ENCODE measurements around the gene MYCBP2. TPM values are rescaled to one million over a fixed set of nuclear protein-coding genes. Genes with fewer than 3 reads are reported as not detected.

MYCBP2 gene
- total RNA-seq, 1 donor from 2014 or later: 84.7 TPM

DNA sequence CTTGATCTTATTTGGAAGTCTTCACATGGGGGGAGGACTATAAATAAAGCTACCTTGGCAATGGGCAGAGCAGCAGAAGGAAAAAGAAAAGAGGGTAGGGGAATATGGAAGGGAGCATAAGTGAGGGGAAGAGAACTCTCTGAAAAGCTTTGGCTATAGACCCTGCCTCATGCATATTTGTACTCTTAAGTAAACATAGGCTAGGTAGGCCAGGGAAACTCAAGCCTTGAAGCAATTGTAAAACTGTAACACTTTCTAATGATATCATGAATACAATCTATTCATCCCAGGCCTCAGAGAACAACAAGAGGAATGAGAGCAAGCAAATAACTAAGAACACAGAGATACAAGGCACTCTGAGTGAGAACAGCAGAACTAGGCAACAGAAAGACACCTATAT is 20.4 kb downstream of the MYCBP2 start:
- TF ChIP-seq, protein P1, sequence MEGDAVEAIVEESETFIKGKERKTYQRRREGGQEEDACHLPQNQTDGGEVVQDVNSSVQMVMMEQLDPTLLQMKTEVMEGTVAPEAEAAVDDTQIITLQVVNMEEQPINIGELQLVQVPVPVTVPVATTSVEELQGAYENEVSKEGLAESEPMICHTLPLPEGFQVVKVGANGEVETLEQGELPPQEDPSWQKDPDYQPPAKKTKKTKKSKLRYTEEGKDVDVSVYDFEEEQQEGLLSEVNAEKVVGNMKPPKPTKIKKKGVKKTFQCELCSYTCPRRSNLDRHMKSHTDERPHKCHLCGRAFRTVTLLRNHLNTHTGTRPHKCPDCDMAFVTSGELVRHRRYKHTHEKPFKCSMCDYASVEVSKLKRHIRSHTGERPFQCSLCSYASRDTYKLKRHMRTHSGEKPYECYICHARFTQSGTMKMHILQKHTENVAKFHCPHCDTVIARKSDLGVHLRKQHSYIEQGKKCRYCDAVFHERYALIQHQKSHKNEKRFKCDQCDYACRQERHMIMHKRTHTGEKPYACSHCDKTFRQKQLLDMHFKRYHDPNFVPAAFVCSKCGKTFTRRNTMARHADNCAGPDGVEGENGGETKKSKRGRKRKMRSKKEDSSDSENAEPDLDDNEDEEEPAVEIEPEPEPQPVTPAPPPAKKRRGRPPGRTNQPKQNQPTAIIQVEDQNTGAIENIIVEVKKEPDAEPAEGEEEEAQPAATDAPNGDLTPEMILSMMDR (IDR thresholded peaks at IDR 0.05): no peak
- peak overlapping the region; percentile 29 for H3K27ac Mint-ChIP-seq (ENCODE audit: unreplicated experiment)
- H3K36me3 Mint-ChIP-seq (ENCODE audit: unreplicated experiment): peaks cover 3% of the 10 kb centered on the region
- no peak for DNase-seq (ENCODE audit: extremely low spot score, unreplicated experiment)
- H3K4me3 Mint-ChIP-seq (ENCODE audit: unreplicated experiment): no peak overlapping the region
- H3K9me3 Mint-ChIP-seq (ENCODE audit: unreplicated experiment): peaks cover 19% of the 10 kb centered on the region
- no peaks in the 10 kb centered on the region for H3K27me3 Mint-ChIP-seq (ENCODE audit: unreplicated experiment)
- peaks cover 50% of the 10 kb centered on the region for H3K4me1 Mint-ChIP-seq (ENCODE audit: unreplicated experiment)

DNA sequence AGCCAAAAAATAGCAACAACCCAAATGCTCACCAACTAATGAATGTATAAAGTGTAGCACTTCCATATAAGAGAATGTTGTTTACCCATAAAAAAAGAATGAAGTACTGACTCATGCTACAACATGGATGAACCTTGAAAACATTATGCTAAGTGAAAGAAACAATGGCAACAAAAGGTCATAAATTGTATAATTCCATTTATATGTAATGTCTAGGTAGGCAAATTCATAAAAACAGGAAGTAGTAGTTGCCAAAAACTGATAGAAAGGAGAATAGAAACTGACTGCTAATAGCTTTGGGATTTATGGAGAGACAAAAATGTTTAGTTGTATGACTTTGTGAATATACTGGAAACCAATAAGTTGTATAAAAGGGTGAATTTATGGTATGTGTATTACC is 21.6 kb downstream of the MYCBP2 start:
- no peak overlapping the region for H3K4me3 Mint-ChIP-seq (ENCODE audit: unreplicated experiment)

DNA sequence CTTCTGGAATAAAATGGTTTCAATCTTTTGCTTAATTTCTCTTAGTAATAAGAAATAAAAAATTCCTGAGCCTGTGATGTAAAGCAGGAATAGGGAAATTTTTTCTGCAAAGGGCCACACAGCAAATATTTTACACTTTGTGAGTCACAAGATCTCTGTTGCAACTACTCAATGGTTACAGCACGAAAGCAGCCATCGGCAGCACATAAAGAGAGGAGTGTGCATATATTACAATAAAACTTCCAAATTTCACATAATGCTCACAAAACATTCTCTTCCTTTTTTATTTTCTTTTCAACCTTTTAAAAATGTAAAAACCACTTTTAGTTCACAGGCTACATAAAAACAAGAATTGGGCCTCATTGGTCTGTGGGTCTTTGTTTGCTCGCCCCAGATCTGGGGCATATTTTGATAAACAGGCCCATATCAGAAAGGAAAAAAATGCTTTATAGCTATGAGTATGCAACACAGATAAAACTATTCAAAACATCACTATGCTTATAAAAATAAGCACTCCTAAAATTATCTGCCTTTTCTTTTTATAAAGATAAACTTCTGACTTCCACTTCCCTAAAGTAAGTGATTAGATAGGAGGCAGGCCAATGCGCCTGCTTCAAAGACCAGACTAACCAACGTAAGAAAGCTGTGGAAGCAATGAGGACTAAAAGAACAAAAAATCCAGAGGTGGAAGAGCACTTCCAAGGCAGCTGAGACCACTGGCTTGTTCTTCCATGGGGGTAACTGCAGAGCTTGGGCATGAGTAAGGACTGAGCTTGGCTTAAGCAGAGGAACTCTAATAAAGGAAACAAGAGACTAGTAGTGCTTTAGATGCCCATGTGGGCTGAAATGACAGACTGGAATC is 26.5 kb downstream of the MYCBP2 start:
- DNase-seq (ENCODE audit: extremely low spot score, unreplicated experiment): no peak
- Mint-ChIP-seq H3K4me1 (ENCODE audit: unreplicated experiment) (peaks cover 48% of the 10 kb centered on the region), H3K27me3 (ENCODE audit: unreplicated experiment) (no peaks in the 10 kb centered on the region), H3K4me3 (ENCODE audit: unreplicated experiment) (peak overlapping the region; percentile 34), H3K9me3 (ENCODE audit: unreplicated experiment) (peaks cover 14% of the 10 kb centered on the region), H3K36me3 (ENCODE audit: unreplicated experiment) (peaks cover 8% of the 10 kb centered on the region), H3K27ac (ENCODE audit: unreplicated experiment) (peak overlapping the region; percentile 82)
- TF ChIP-seq, protein P1 (IDR thresholded peaks at IDR 0.05): no peak

More for the DNA sequence above, 21.6 kb downstream of the MYCBP2 start:
- H3K4me1 Mint-ChIP-seq (ENCODE audit: unreplicated experiment): peaks cover 47% of the 10 kb centered on the region
- H3K36me3 Mint-ChIP-seq (ENCODE audit: unreplicated experiment): peaks cover 3% of the 10 kb centered on the region
- H3K27me3 Mint-ChIP-seq (ENCODE audit: unreplicated experiment): no peaks in the 10 kb centered on the region
- TF ChIP-seq, protein P1 (IDR thresholded peaks at IDR 0.05): no peak
- DNase-seq (ENCODE audit: extremely low spot score, unreplicated experiment): no peak
- H3K9me3 Mint-ChIP-seq (ENCODE audit: unreplicated experiment): peaks cover 19% of the 10 kb centered on the region
- H3K27ac Mint-ChIP-seq (ENCODE audit: unreplicated experiment): peak overlapping the region; percentile 14

DNA sequence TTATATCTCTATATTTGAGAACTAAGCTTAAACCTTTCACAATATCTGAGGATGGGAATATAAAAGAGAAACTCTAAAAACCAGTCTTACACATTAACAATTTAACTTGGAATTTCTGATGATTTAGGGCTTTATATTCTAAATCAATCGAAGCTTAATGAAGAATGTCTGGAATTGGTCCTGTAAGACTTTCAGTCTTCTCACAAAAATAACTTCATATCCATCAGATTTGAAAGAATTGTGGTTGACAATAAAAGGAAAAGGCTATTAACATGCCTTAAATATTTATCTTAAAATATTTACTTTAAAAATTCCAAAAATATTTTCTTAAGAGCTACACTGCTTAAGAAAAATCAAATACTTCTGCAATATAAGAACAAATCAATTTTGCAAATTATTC is 27.3 kb downstream of the MYCBP2 start:
- H3K4me1 Mint-ChIP-seq (ENCODE audit: unreplicated experiment): peaks cover 48% of the 10 kb centered on the region
- peak overlapping the region; percentile 82 for H3K27ac Mint-ChIP-seq (ENCODE audit: unreplicated experiment)
- peaks cover 14% of the 10 kb centered on the region for H3K36me3 Mint-ChIP-seq (ENCODE audit: unreplicated experiment)
- H3K27me3 Mint-ChIP-seq (ENCODE audit: unreplicated experiment): no peaks in the 10 kb centered on the region
- TF ChIP-seq, protein P1 (IDR thresholded peaks at IDR 0.05): no peak
- DNase-seq (ENCODE audit: extremely low spot score, unreplicated experiment): no peak
- H3K9me3 Mint-ChIP-seq (ENCODE audit: unreplicated experiment): peaks cover 9% of the 10 kb centered on the region
- H3K4me3 Mint-ChIP-seq (ENCODE audit: unreplicated experiment): no peak overlapping the region

DNA sequence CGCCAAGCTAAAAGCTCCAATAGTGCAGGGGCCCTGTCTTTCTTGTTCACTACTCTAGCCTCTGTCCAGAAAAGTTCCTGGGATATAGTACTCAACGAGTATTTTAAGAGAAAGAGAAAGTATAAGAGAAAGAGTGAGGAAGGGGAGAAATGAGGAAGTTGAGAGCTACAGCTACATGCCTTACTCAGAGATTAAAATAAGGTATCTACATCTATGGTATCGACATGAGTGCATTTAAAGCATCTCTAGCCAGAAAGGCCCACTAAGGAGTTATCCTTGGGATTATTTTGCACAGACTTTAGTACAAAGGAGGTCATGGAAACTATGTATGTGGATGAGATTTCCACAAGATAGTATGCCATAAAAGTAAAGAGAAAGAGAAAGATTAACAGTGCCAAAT is 28.5 kb downstream of the MYCBP2 start:
- H3K27ac Mint-ChIP-seq (ENCODE audit: unreplicated experiment): peak overlapping the region; percentile 25

More for the DNA sequence above, 28.5 kb downstream of the MYCBP2 start:
- peaks cover 18% of the 10 kb centered on the region for H3K36me3 Mint-ChIP-seq (ENCODE audit: unreplicated experiment)
- H3K27me3 Mint-ChIP-seq (ENCODE audit: unreplicated experiment): no peaks in the 10 kb centered on the region
- H3K4me3 Mint-ChIP-seq (ENCODE audit: unreplicated experiment): no peak overlapping the region
- peaks cover 48% of the 10 kb centered on the region for H3K4me1 Mint-ChIP-seq (ENCODE audit: unreplicated experiment)
- H3K9me3 Mint-ChIP-seq (ENCODE audit: unreplicated experiment): peaks cover 4% of the 10 kb centered on the region
- TF ChIP-seq, protein P1 (IDR thresholded peaks at IDR 0.05): no peak
- no peak for DNase-seq (ENCODE audit: extremely low spot score, unreplicated experiment)
